Fibroblast of skin of right quadriceps (primary cell): ENCODE measurements around the gene GOLPH3L.
"Not testable (repeated sequence)": the region's sequence is repeated elsewhere in the genome, so short reads cannot be mapped to it uniquely, and the experiment has no call there.

Experiments used
- DNase-seq: peaks from one replicate; pipeline ENCODE4 v3.0.0-alpha.2; 2013

GOLPH3L gene

DNA sequence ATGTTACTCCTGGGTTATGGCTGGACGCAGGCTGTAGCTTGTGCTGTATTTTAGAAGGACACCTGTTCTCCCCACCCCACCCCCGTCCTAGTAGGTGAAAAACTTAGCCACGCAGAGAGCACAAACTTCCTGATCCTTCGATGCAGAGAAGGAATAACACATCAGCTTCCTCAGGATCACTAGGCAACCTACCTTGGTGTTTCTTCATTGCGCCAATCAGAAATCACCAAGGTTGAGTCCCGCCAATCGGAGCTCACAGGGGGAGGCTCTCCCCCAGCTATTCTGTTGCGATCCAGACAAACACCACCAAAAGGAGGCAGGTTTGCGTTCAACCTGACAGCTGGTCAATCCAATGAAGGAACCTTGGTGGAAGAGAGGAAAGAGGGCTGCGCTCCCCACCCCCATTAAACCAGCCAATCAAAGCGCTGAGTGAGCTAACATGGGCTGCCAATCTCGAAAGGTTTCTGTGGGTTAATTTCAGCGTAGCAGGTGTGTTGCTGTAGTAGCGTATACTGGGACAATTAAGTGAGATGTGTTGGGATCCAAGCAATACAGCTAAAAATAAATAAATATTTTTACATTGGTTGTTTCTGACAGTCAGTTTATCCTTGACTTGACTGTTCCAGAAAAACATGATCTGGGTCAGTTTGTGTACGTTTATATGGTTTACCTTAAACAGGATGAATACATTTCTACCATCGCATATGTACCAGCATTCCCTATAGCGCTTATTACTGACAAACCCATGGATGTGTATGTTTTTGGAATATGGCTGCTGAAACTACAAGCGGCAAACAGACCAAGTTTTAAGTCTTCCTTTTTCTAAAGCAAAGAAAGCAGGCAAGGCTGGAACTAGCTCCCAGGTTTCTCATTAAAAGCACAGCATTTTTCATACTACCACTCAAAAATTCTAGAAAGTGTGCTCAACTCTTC is at the start of gene GOLPH3L:
GOLPH3L (minus strand) TSS at position 160 of the 933 bp plus-strand sequence. CDS start 2,316 bp downstream, outside the sequence.
- peak; percentile 99 for DNase-seq

DNA sequence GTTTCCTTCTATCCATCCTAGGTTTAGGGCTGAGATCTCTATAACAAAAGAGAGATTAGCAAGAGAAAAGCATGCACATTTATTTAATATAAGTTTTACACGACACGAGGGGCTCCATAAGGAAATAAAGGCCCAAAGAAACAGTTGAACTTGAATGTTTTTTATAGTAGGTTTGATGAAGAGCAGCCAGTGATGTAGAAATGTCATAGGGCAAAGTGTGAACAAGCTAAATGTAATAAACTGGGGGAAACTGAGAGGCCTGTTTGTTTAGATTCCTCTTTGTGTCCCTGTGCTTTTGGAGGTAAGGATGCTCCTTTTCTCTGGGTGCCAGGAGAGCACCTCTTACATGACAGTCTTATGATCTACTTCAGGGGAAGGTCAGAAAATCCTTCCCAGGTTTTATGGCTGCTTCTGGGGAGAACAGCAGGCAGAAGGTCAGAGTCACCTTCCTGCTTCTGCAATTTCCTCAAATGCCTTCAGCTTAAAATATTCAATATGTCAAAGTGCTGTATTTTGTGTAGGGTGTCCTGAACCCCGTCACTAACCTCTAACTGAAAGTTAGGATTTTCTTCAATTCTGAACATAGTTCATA is 33.3 kb upstream of the GOLPH3L start:
- no peak for DNase-seq

DNA sequence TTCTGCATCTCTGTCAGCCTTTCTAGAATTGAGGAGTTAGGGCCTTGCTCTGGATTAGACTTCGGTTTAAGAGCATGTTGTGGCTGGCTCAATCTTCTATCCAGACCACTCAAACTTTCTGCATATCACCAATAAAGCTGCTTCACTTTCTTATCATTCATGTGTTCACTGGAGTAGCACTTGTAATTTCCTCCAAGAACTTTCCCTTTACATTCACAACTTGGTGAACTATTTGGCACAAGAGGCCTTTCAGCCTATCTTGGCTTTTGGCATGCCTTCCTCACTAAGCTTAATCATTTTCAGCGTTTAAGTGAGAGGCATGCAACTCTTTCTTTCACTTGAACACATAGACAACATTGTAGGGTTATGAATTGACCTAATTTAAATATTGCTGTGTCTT is 27.4 kb upstream of the GOLPH3L start:
- no peak for DNase-seq

DNA sequence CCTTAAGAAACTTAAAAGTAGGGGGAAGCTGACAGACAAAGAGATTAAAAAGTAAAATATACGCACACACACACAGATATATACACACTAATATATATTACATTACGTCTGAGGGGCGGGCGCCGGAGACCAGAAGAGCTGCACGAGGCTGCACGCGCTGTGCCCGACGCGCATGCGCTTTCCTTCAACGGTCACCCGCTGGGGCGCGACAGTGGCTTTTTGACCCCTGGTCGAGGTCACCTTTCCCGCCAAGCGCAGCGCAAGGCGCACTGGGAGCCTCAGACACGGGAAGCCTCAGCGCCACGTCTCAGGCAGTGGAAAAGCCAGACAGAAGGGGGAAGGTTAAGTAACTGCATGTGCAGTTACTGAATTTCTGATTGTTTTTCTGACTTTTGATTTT is 23.7 kb upstream of the GOLPH3L start, which contains the start of gene HORMAD1:
HORMAD1 (minus strand) TSS at position 193 of the 400 bp plus-strand sequence. CDS start 1,390 bp downstream, outside the sequence.
- no peak for DNase-seq

DNA sequence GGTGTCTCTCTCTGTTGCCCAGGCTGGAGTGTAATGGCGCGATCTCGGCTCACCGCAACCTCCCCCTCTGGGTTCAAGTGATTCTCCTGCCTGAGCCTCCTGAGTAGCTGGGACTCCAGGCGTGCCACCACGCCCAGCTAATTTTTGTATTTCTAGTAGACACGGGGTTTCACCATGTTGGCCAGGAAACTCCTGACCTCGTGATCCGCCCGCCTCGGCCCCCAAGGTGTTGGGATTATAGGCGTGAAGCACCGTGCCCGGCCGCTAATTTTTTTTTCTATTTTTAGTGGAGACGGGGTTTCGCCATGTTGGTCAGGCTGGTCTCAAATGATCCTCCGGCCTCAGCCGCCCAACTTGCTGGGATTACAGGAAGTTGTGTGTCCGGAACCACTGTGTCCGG is 23.1 kb upstream of the GOLPH3L start:
- no peak for DNase-seq

DNA sequence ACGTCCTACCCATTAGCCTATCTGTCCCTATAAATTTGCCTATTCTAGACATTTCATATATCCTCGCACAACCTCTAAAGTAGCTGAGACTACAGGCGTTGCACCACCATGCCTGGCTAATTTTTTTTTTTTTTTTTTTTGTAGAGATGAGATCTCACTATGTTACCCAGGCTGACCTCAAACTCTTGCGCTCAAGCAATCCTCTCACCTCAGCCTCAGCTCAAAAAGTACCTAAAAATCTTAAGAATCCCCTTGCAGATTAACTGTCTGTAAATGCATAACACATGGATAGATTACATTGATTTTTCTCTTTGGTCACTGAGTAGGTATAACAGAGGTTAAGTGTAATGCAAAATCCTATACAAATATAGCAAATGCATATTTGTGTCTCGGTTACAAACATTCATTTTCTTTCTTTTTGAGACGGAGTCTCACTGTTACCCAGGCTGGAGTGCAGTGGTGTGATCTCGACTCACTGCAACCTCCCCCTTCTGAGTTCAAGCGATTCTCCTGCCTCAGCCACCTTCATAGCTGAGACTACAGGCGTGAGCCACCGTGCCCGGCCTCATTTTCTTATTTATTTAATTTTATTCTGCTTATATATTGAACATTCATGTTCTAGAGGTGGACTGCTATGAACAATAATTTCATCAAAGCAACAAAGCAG is 21.4 kb upstream of the GOLPH3L start:
- no peak for DNase-seq

DNA sequence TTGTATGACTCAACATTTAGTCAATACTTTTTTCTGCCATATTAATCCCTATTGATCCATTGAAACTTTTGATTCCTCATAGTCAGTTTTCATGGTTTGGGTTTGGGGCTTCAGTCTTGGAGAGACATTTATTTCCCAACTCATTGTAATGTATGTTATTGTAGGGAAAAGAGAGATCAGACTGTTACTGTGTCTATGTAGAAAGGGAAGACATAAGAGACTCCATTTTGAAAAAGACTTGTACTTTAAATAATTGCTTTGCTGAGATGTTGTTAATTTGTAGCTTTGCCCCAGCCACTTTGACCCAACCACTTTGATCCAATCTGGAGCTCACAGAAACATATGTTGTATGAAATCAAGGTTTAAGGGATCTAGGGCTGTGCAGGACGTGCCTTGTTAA is 12.1 kb upstream of the GOLPH3L start:
- not testable (repeated sequence) for DNase-seq

DNA sequence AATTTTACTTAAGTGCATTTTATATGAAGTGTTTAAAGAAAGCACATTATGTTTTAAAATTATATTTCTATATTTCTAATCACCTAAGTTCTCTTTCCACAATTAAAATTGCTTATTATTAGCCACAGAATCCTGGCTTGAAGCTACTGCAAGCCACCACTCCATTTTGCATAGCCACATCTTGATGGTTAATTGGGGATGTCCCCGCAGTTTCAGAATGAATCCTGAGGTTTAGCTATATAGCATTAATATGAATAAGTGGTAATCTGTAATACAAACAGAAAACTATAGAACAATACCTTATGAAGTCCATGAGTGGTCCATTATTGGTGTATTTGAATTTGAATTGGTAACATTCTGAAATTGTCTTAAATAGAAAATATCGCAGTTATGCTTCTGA is 11.6 kb upstream of the GOLPH3L start:
- DNase-seq = no peak

DNA sequence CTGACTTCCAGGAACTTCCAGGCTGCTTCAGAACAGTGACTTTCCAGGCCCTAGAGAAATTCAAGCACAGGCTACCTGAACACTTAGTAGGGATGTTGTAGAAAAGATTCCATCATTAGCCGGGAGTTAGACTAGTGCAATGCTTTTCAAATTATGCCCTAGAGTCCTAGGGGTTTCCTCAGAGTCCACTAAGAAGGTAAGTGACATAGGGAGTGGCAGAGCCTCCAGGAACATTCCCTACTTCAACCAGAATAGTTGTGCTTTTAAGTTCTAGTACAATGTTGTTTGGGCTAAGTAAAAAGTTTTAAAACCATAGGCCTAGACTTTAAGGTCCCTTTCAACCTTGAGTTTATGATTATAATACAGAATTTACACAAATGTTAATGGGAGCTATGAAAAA is 9.1 kb upstream of the GOLPH3L start:
- no peak for DNase-seq

DNA sequence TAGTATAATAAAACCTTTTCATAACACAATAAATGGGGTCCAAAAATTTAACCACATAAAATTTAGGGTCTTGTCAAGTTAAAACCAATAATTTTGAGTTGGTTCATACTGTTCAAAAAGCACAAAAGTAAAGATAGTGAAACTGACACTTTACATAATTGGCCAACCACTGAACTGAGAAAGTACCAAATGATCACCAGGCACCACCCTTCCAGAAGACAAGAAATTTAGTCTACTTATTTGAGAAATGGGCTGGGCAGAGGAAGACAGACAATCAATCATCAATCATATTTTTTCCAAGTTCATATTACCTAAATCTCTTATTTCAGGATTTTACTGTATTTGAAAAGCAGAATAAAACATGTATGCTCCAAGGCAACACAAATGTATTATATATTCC is 6.5 kb upstream of the GOLPH3L start:
- no peak for DNase-seq

DNA sequence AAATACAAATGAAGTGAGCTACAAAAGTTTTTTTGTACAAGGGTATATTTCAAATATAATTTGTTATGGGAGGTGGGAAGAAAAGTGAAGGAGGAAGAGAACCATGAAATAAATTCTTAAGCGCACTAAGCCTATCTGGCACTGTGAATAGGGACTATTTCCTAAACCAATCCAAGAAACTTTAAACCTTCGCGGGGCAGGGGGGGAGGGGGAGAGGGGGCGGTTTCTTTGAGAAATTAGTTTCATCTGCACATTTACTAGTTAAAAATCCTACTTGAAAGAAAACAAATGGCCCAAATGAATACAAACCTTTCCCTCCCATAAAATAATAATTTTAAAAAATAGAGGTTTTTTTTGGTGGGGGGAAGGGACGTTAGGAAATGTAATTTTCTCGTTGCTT is 364 bp downstream of the GOLPH3L start:
- no peak for DNase-seq

DNA sequence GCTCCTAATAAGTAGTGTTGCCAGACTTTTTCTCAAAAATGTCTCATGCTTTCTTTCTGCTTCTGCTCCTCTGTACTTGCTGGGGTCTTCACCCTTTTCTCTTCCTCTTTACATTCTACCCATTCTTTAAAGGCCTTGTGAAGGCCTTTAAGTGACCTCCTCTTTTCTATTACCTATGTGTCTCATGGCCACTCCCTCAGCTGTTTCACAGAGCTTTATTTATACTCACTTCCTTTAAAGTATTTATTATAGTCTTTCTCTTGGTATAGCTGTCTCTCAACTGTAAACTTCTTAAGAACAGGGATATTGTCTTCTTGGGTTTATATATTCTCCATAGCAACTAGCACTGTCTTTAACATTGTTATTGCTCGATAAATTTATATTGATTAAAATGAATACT is 792 bp downstream of the GOLPH3L start:
- no peak for DNase-seq

DNA sequence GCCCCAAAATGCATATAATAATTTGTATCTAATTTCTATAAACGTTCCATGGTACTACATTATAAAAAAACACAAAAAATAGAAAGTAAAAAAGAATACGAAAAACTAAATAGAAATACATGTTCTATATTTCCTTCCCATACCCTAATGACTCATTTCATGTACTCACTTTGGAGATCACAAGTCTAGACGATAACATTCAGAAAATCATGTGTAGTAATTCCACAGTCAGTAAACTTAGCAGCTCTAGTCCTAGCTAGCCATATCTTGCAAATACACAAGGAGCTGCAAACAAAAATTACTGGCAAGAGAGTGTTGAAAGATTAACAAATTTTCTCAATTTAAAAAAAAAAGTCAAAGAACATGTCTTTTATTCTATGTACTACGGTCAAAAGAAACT is 1.4 kb downstream of the GOLPH3L start:
- no peak for DNase-seq

DNA sequence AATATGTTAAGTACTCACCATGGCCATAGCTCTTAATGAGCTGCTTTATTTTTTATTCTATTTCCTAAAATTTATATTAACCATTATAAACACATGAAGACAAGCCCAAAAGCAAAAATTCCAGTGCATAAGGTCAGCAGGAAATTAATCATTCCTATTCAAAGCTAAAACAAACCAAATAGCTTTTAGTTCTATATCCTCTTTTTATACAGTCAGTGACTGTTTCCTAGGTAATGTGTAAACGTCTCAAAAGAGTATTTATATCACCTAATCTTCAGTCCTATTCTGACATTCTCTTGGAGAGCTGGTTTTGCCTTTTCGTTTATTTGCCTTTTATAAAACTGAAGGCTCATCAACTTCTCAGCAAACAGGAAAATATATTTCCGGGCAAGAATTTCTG is 4.2 kb downstream of the GOLPH3L start:
- DNase-seq = no peak

DNA sequence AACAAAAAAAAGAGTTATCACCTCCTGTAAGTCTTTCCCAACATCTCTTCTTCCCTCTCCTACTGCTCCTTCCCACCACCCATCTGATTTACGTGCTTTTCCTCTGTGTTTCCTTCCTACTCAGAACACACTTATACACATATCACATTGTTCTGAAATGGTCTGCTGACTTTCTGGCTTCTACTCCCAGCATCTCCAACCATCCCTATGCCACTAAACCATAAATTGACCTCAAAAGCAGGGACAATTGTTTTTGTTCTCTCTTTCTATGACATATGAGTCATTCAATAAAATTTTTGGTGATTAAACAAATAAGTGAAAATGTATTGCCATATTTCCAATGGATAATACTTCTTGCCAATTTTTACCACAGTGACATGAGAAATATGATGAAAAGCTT is 8.2 kb downstream of the GOLPH3L start:
- DNase-seq = no peak

DNA sequence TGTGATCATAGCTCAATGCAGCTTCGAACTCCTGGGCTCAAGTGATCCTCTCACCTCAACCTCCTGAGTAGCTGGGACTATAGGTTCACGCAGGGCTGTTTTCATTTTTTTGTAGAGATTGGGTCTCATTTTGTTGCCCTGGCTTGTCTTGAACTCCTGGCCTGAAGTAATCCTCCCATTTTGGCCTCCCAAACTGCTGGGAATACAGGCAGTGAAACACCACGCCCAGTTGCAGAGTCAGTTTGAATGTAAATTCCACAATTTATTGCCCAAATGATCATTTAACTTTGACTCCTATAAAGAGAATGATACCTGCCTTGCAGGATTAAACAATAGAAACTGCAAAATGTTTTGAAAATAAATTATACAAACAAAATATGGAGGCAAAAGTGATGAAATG is 10.7 kb downstream of the GOLPH3L start:
- DNase-seq = no peak

DNA sequence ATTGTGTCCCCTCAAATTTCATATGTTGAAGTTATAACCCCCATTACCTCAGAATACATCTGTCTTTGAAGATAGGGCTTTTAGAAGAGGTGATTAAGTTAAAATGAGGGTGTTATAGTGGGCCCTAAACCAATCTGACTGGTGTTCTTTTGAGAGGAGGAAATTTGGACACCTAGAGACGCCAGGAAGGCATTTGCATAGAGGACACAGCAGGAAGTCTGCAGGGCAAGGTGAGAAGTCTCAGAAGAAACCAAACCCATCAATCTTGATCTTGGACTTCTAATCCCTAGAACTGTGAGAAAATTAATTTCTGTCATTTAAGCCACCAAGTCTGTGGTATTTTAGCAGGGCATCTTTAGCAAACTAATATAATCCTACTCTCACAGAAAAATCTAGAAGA is 13.0 kb downstream of the GOLPH3L start:
- DNase-seq = no peak

DNA sequence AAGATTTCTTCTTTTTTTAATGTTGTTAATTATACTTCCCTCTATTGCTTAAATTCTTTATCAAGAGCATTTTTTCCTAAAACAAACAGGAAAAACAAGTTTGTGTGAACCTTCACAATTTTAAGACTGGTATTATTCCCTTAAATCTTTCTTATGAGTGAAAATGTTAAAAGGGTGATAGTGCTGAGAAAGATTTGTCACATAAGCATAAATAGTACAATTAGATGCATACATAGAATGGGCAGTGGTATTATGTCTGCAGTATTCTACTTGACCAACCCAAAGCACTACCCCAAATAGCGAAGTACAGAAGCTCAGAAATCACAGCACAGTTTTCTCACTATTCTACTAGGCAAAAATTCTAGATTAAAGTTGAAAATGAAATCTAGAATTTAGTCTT is 18.0 kb downstream of the GOLPH3L start:
- no peak for DNase-seq

DNA sequence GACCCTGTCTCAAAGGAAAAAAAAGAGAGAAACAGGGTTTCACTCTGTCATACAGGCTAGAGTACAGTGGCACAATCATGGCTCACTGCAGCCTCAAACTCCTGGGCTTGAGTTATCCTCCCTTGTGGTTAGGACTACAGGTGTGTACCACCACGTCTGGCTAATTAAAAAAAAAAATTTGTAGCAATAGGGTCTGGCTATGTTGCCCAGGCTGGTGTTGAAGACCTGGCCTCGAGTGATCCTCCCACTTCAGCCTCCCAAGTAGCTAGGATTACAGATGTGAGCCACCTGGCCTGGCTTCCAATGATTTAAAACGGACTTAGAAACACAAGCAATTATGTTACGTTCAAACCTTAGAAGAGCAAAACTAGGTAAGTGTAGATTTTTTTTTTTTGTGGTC is 22.1 kb downstream of the GOLPH3L start:
- DNase-seq = no peak

DNA sequence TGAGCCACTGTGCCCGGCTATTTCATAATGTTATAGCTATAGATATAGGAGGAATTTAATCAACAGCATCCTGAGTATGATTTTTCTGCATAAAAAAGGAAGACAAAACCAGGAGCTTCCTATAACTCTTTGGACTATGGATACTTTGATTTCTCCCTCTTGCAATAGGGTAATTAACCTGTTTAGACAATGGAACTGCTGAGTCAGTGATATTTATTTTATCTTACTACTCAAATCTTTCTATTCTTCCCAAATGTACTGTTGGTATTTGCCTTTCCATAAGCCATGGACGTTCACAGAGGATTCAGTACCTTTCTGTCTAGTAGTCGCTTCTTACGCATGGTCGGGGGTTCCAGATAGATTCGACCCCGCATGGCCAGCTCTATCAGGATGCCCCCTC is 33.6 kb downstream of the GOLPH3L start:
- DNase-seq = no peak

DNA sequence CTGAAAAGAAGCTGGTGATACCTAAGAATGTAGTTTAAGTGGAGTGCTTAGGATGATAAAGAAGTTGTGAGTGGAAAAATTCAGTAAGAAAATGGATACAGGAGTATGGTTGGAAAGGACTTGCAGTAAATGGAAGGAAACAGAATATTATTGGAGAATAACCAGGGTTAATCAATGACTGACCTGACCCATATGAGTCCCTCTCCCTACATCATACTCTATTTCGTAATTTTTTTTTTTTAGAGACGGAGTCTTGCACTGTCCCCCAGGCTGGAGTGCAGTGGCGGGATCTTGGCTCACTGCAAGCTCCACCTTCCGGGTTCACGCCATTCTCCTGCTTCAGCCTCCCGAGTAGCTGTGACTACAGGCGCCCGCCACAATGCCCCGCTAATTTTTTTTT is 34.1 kb downstream of the GOLPH3L start:
- no peak for DNase-seq

DNA sequence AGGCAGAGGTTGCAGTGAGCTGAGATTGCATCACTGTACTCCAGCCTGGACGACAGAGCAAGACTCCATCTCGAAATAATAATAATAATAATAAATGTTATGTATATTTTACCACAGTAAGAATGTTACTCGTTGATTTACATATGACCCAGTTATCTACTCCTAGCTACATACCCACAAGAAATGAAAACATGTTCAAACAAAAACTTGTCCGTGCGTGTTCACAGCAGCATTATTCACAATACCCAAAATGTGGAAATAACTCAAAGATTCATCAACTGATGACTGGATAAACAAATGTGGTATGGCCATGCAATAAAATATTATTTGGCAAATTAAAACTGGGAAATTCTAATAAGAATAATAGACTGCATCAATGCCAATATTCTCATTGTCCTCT is 35.8 kb downstream of the GOLPH3L start:
- DNase-seq = no peak

DNA sequence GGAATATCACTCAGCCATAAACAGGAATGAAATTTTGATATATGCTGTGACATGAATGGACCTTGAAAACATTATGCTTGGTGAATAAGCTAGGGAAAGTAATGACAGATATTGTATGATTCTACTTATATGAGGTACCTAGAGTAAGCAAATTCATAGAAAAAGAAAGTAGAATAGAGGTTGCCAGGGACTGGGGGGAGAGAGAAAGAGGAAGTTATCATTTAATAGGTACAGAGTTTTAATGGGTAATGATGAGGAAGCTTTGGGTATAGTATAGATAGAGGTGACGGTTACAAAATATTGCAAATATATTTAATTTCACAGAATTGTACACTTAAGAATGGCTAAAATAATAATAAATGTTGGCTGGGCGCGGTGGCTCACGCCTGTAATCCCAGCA is 36.4 kb downstream of the GOLPH3L start:
- DNase-seq = no peak

DNA sequence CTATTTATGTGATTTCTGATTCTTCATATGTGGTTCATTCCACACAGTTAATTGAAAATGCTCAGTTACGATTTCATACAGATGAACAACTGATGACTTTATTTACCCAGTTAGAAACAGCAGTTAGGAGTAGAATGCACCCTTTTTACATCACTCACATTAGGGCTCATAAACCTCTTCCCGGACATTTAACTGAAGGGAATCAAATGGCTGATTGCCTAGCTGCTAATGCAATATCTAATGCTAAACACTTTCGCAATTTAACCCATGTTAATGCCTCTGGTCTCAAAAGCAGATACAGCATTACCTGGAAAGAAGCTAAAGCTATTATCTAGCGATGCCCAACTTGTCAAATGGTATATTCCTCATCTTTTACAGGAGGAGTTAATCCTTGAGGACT is 39.9 kb downstream of the GOLPH3L start:
- not testable (repeated sequence) for DNase-seq
